ENCODE measurements around the gene SYT9.

GRCh38 chr11:7493670-7494069 lies 242.0 kb downstream of the SYT9 start:
- TF ChIP-seq POLR2AphosphoS5 (IDR thresholded peaks at IDR 0.05), result no peak
- TF ChIP-seq CTCF (IDR thresholded peaks at IDR 0.05), result no peak
- no peak for TF ChIP-seq POLR2A (IDR thresholded peaks at IDR 0.05)
